HepG2 (cell line): Measurements from ENCODE around the gene KIAA1549. TPM values are rescaled to one million over a fixed set of nuclear protein-coding genes. Genes with fewer than 3 reads are reported as not detected.

Experiments
- ATAC-seq: fragments of 200-7000 bp; cut with Tn5 transposase; 3 replicates; pipeline ENCODE4 v1.9.1; 2020; ENCODE audit warnings: mild to moderate bottlenecking, moderate library complexity
- BruUV-seq: library from RNA; stranded (reverse); fragments of 400-500 nt; replicated peaks from 2 replicates; lab custom pipeline; 2021; lab: Mats Ljungman, UMichigan
- CTCF ChIA-PET: fragments of 300-600 bp; formaldehyde crosslinking; extraction: SDS; loops from one replicate; lab custom pipeline; 2021; ENCODE audit warnings: low total read pairs, inconsistent platforms, low intra/inter-chr PET ratio; lab: Yijun Ruan, JAX
- POLR2A ChIA-PET: fragments of 350-600 bp; sonication (Branson Sonifier 250); formaldehyde crosslinking; loops from one replicate; lab custom pipeline; 2020; ENCODE audit warnings: antibody characterized with exemption, inconsistent platforms; lab: Yijun Ruan, JAX
- DNase-seq: peaks from one replicate; pipeline ENCODE4 v3.0.0-alpha.2; 2015; ENCODE audit warnings: low spot score
- FAIRE-seq: peaks from 3 replicates; lab custom pipeline; 2011; peaks lifted over from hg19 to GRCh38; lab: Jason Lieb, UNC
- H2AFZ ChIP-seq: one replicate; pipeline ENCODE4 v1.6.1; 2011; ENCODE audit warnings: low read length, inconsistent platforms
- H3K27ac ChIP-seq: fragments of 300-600 bp; 3 replicates; pipeline ENCODE4 v1.8.0; 2011; ENCODE audit warnings: mixed run types, mild to moderate bottlenecking, mixed read lengths, low read length, inconsistent platforms; ENCODE audit not compliant: insufficient read depth; ENCODE audit errors: extremely low read length
- H3K27me3 ChIP-seq, 2 experiments: fragments of 200-600 bp in 1 of 2; 2 replicates in 1 of 2; 3 replicates in 1 of 2; pipeline versions ENCODE4 v1.6.0 to v1.8.0; 2011; ENCODE audit warnings: low read length in 2 of 2, mild to moderate bottlenecking in 2 of 2, moderate library complexity in 2 of 2, inconsistent platforms in 1 of 2; ENCODE audit not compliant: insufficient read depth in 2 of 2, control insufficient read depth in 1 of 2
- H3K36me3 ChIP-seq, 2 experiments: fragments of 200-600 bp in 1 of 2; replicated peaks in 1 of 2; 2 replicates in 1 of 2; 3 replicates in 1 of 2; pipeline versions ENCODE4 v1.5.1 to v1.8.0; 2011; ENCODE audit warnings: low read length in 2 of 2, inconsistent platforms in 1 of 2; ENCODE audit not compliant: insufficient read depth in 2 of 2, control insufficient read depth in 1 of 2
- H3K4me1 ChIP-seq: 2 replicates; pipeline ENCODE4 v1.5.1; 2012; ENCODE audit warnings: low read length, inconsistent platforms; ENCODE audit not compliant: insufficient read depth
- H3K4me2 ChIP-seq: 2 replicates; pipeline ENCODE4 v1.6.0; 2011; ENCODE audit warnings: low read depth, low read length, inconsistent platforms
- H3K4me3 ChIP-seq, 3 experiments: fragments of 200-600 bp in 1 of 3; sonication (generic), shearing (Covaris generic) in 1 of 3; replicated peaks in 1 of 3; 2 replicates each; pipeline ENCODE4 v1.5.1; 2011 to 2016; ENCODE audit warnings: low read length in 3 of 3, inconsistent platforms in 2 of 3, low read depth in 2 of 3, mild to moderate bottlenecking in 2 of 3, control low read depth in 1 of 3, mixed read lengths in 1 of 3; ENCODE audit not compliant: insufficient read depth in 1 of 3
- H3K79me2 ChIP-seq: one replicate; pipeline ENCODE4 v1.6.1; 2011; ENCODE audit warnings: low read length, inconsistent platforms; ENCODE audit not compliant: insufficient read depth
- H3K9ac ChIP-seq: 2 replicates; pipeline ENCODE4 v1.6.0; 2011; ENCODE audit warnings: mild to moderate bottlenecking, low read depth, low read length, inconsistent platforms; ENCODE audit not compliant: insufficient read depth
- H3K9me3 ChIP-seq: 2 replicates; pipeline ENCODE4 v1.5.1; 2012; ENCODE audit warnings: mild to moderate bottlenecking, low read length
- H4K20me1 ChIP-seq: 2 replicates; pipeline ENCODE4 v1.6.0; 2011; ENCODE audit warnings: inconsistent platforms, mild to moderate bottlenecking, low read length, moderate library complexity; ENCODE audit not compliant: insufficient read depth
- BCL3 ChIP-seq: sonication (generic); formaldehyde crosslinking; IDR thresholded peaks from 2 replicates; pipeline ENCODE4 v1.5.1; 2020; ENCODE audit warnings: mild to moderate bottlenecking, missing genetic modification reagents, moderate library complexity
- BORCS8-MEF2B ChIP-seq: sonication (generic); formaldehyde crosslinking; IDR thresholded peaks from 2 replicates; pipeline ENCODE4 v1.8.0; 2022; ENCODE audit warnings: mild to moderate bottlenecking, missing genetic modification reagents
- E2F1 ChIP-seq: sonication (generic); formaldehyde crosslinking; IDR thresholded peaks from 2 replicates; pipeline ENCODE4 v1.5.0; 2020; ENCODE audit warnings: missing genetic modification reagents
- FOXM1 ChIP-seq: sonication (generic); formaldehyde crosslinking; IDR thresholded peaks from 2 replicates; pipeline ENCODE4 v1.5.0; 2020; ENCODE audit warnings: missing genetic modification reagents
- HMGXB3 ChIP-seq: sonication (generic); formaldehyde crosslinking; IDR thresholded peaks from 2 replicates; pipeline ENCODE4 v1.4.0; 2020; ENCODE audit warnings: missing genetic modification reagents, borderline replicate concordance
- KLF11 ChIP-seq: IDR thresholded peaks from 2 replicates; pipeline ENCODE4 v1.6.1; 2016; ENCODE audit warnings: missing compliant biosample characterization
- KMT2A ChIP-seq: sonication (generic); formaldehyde crosslinking; IDR thresholded peaks from 2 replicates; pipeline ENCODE4 v1.4.0; 2020; ENCODE audit warnings: missing genetic modification reagents
- PHF20 ChIP-seq: sonication (generic); formaldehyde crosslinking; IDR thresholded peaks from 2 replicates; pipeline ENCODE4 v1.5.0; 2020; ENCODE audit warnings: mild to moderate bottlenecking, missing genetic modification reagents
- PLSCR1 ChIP-seq: sonication (generic); formaldehyde crosslinking; IDR thresholded peaks from 2 replicates; pipeline ENCODE4 v1.5.0; 2020; ENCODE audit warnings: missing genetic modification reagents, mild to moderate bottlenecking, borderline replicate concordance
- TCF7 ChIP-seq: sonication (generic); IDR thresholded peaks from 2 replicates; pipeline ENCODE4 v1.6.1; 2016; ENCODE audit warnings: antibody characterized with exemption, low read depth
- ZBTB33 ChIP-seq: sonication (generic); formaldehyde crosslinking; IDR thresholded peaks from 2 replicates; pipeline ENCODE4 v1.4.0; 2020; ENCODE audit warnings: missing genetic modification reagents
- ZFX ChIP-seq: sonication (generic); formaldehyde crosslinking; IDR thresholded peaks from 2 replicates; pipeline ENCODE4 v1.4.0; 2020; ENCODE audit warnings: mild to moderate bottlenecking, low read depth, missing genetic modification reagents, moderate library complexity
- ZNF547 ChIP-seq: sonication (generic); formaldehyde crosslinking; IDR thresholded peaks from 2 replicates; pipeline ENCODE4 v1.5.1; 2020; ENCODE audit warnings: mild to moderate bottlenecking, missing genetic modification reagents
- ZNF850 ChIP-seq: sonication (generic); formaldehyde crosslinking; conservative IDR thresholded peaks from 2 replicates; pipeline ENCODE4 v1.9.0; 2021; ENCODE audit warnings: mild to moderate bottlenecking, missing genetic modification reagents
- WGBS: methylation state at CpG from one replicate; pipeline ENCODE4 v1.1.6; 2017; ENCODE audit warnings: low lambda C conversion rate; 5-methylcytosine and 5-hydroxymethylcytosine counted together
- in situ Hi-C: cut with HindIII; loops from 2 replicates; pipeline ENCODE4 v1.10.0; 2017; ENCODE audit warnings: low pct_unique_long_range_greater_than_20kb; ENCODE audit not compliant: extremely low pct_ligation_motif_present
- intact Hi-C: fragments of 100-400 bp; cut with micrococcal nuclease; formaldehyde crosslinking; loops from one replicate; pipeline ENCODE4 v1.10.0; 2022; ENCODE audit not compliant: unreplicated experiment
- polyA plus RNA-seq, 8 experiments: library from polyadenylated mRNA; depleted of rRNA in 3 of 8; stranded (reverse) in 7 of 8; unstranded in 1 of 8; fragments of >200 nt; fragmentation: Illumina TruSeq in 4 of 8; extraction: Trizol in 4 of 8; gene quantifications; 2 replicates each; pipeline versions ENCODE4 v1.2.1 to v1.2.3, GENCODE V29; 2011 to 2016; ENCODE audit warnings: low read depth in 4 of 8, missing spikeins in 1 of 8, mixed read lengths in 1 of 8; ENCODE audit not compliant: insufficient read depth in 1 of 8
- total RNA-seq, 5 experiments: library from RNA; depleted of rRNA; stranded (reverse); fragments of >200 nt; fragmentation: Illumina TruSeq; extraction: Trizol; gene quantifications; 2 replicates each; pipeline ENCODE4 v1.2.3, GENCODE V29; 2016; ENCODE audit warnings: low read depth in 1 of 5

The KIAA1549 gene
- total and polyA plus RNA-seq, 2 of the 13 experiments (the other 11 are each of a cell fraction or from before 2014, with no cell fraction given) = 1.1 to 1.8 TPM

- TF ChIP-seq ZNF547 (CRISPR knock-in tag) = no peak
- TF ChIP-seq, all 625 proteins: peak for 0
Measured at GRCh38 chr7:138809346-138809745, 171.8 kb downstream of the KIAA1549 start (continued).

GRCh38 chr7:138804618-138805017 lies 176.6 kb downstream of the KIAA1549 start:
- no TSS peak for BruUV-seq
- POLR2A ChIA-PET = no interaction called here
- no peaks in the 10 kb centered on the region for H3K9me3 ChIP-seq
- ATAC-seq (no peak), DNase-seq (no peak), FAIRE-seq (no peak)
- H4K20me1 ChIP-seq = no peaks in the 10 kb centered on the region
- in situ Hi-C loops (no loop called here), intact Hi-C loops (no loop called here)
- no peak overlapping the region for H3K27ac ChIP-seq
- H3K4me1 ChIP-seq = no peaks in the 10 kb centered on the region
- no peaks in the 10 kb centered on the region for H3K79me2 ChIP-seq
- no peaks in the 10 kb centered on the region for H3K36me3 ChIP-seq
- WGBS = 0% methylated on average over 1 of the region's 1 CpG
- H3K27me3 ChIP-seq = peaks cover 1 to 13% of the 10 kb centered on the region in 2 experiments; a peak in 3 of 5 replicates
- CTCF ChIA-PET = no interaction called here
- no peak overlapping the region for H2AFZ ChIP-seq
- no peak overlapping the region for H3K4me3 ChIP-seq
- no peak overlapping the region for H3K4me2 ChIP-seq
- H3K9ac ChIP-seq = no peak overlapping the region
- TF ChIP-seq KMT2A (CRISPR knock-in tag) = no peak
- TF ChIP-seq BCL3 = no peak
- no peak for TF ChIP-seq E2F1
- TF ChIP-seq ZNF850 = no peak
- TF ChIP-seq ZBTB33 = no peak
- TF ChIP-seq HMGXB3 = no peak
- no peak for TF ChIP-seq PLSCR1 (CRISPR knock-in tag)
- TF ChIP-seq ZFX (CRISPR knock-in tag) = no peak
- TF ChIP-seq KLF11 (CRISPR knock-in tag) = no peak
- TF ChIP-seq TCF7 = no peak
- TF ChIP-seq PHF20 = no peak
- TF ChIP-seq BORCS8-MEF2B (CRISPR knock-in tag) = no peak
- TF ChIP-seq FOXM1 (CRISPR knock-in tag) = no peak
